HepG2 (cell line): ENCODE measurements around the gene MBTPS1. TPM values are rescaled to one million over a fixed set of nuclear protein-coding genes. Genes with fewer than 3 reads are reported as not detected.

Experiments used
- ATAC-seq: fragments of 200-7000 bp; cut with Tn5 transposase; 3 replicates; pipeline ENCODE4 v1.9.1; 2020; ENCODE audit warnings: mild to moderate bottlenecking, moderate library complexity
- BruUV-seq: library from RNA; stranded (reverse); fragments of 400-500 nt; replicated peaks from 2 replicates; lab custom pipeline; 2021; lab: Mats Ljungman, UMichigan
- CTCF ChIA-PET: fragments of 300-600 bp; formaldehyde crosslinking; extraction: SDS; loops from one replicate; lab custom pipeline; 2021; ENCODE audit warnings: low total read pairs, inconsistent platforms, low intra/inter-chr PET ratio; lab: Yijun Ruan, JAX
- POLR2A ChIA-PET: fragments of 350-600 bp; sonication (Branson Sonifier 250); formaldehyde crosslinking; loops from one replicate; lab custom pipeline; 2020; ENCODE audit warnings: antibody characterized with exemption, inconsistent platforms; lab: Yijun Ruan, JAX
- DNase-seq: peaks from one replicate; pipeline ENCODE4 v3.0.0-alpha.2; 2015; ENCODE audit warnings: low spot score
- FAIRE-seq: peaks from 3 replicates; lab custom pipeline; 2011; peaks lifted over from hg19 to GRCh38; lab: Jason Lieb, UNC
- H2AFZ ChIP-seq: one replicate; pipeline ENCODE4 v1.6.1; 2011; ENCODE audit warnings: low read length, inconsistent platforms
- H3K27ac ChIP-seq: fragments of 300-600 bp; 3 replicates; pipeline ENCODE4 v1.8.0; 2011; ENCODE audit warnings: mixed run types, mild to moderate bottlenecking, mixed read lengths, low read length, inconsistent platforms; ENCODE audit not compliant: insufficient read depth; ENCODE audit errors: extremely low read length
- H3K27me3 ChIP-seq, 2 experiments: fragments of 200-600 bp in 1 of 2; 2 replicates in 1 of 2; 3 replicates in 1 of 2; pipeline versions ENCODE4 v1.6.0 to v1.8.0; 2011; ENCODE audit warnings: low read length in 2 of 2, mild to moderate bottlenecking in 2 of 2, moderate library complexity in 2 of 2, inconsistent platforms in 1 of 2; ENCODE audit not compliant: insufficient read depth in 2 of 2, control insufficient read depth in 1 of 2
- H3K36me3 ChIP-seq, 2 experiments: fragments of 200-600 bp in 1 of 2; replicated peaks in 1 of 2; 2 replicates in 1 of 2; 3 replicates in 1 of 2; pipeline versions ENCODE4 v1.5.1 to v1.8.0; 2011; ENCODE audit warnings: low read length in 2 of 2, inconsistent platforms in 1 of 2; ENCODE audit not compliant: insufficient read depth in 2 of 2, control insufficient read depth in 1 of 2
- H3K4me1 ChIP-seq: 2 replicates; pipeline ENCODE4 v1.5.1; 2012; ENCODE audit warnings: low read length, inconsistent platforms; ENCODE audit not compliant: insufficient read depth
- H3K4me2 ChIP-seq: 2 replicates; pipeline ENCODE4 v1.6.0; 2011; ENCODE audit warnings: low read depth, low read length, inconsistent platforms
- H3K4me3 ChIP-seq, 3 experiments: fragments of 200-600 bp in 1 of 3; sonication (generic), shearing (Covaris generic) in 1 of 3; replicated peaks in 1 of 3; 2 replicates each; pipeline ENCODE4 v1.5.1; 2011 to 2016; ENCODE audit warnings: low read length in 3 of 3, inconsistent platforms in 2 of 3, low read depth in 2 of 3, mild to moderate bottlenecking in 2 of 3, control low read depth in 1 of 3, mixed read lengths in 1 of 3; ENCODE audit not compliant: insufficient read depth in 1 of 3
- H3K79me2 ChIP-seq: one replicate; pipeline ENCODE4 v1.6.1; 2011; ENCODE audit warnings: low read length, inconsistent platforms; ENCODE audit not compliant: insufficient read depth
- H3K9ac ChIP-seq: 2 replicates; pipeline ENCODE4 v1.6.0; 2011; ENCODE audit warnings: mild to moderate bottlenecking, low read depth, low read length, inconsistent platforms; ENCODE audit not compliant: insufficient read depth
- H3K9me3 ChIP-seq: 2 replicates; pipeline ENCODE4 v1.5.1; 2012; ENCODE audit warnings: mild to moderate bottlenecking, low read length
- H4K20me1 ChIP-seq: 2 replicates; pipeline ENCODE4 v1.6.0; 2011; ENCODE audit warnings: inconsistent platforms, mild to moderate bottlenecking, low read length, moderate library complexity; ENCODE audit not compliant: insufficient read depth
- DNMT3B ChIP-seq: conservative IDR thresholded peaks from 2 replicates; pipeline ENCODE4 v1.6.1; 2016; ENCODE audit warnings: missing biosample characterization, control low read depth
- KLF11 ChIP-seq: IDR thresholded peaks from 2 replicates; pipeline ENCODE4 v1.6.1; 2016; ENCODE audit warnings: missing compliant biosample characterization
- PTBP1 ChIP-seq: fragments of 200-400 bp; formaldehyde crosslinking; IDR thresholded peaks from 2 replicates; pipeline ENCODE4 v1.6.1; 2018; ENCODE audit warnings: low read length, low read depth; ENCODE audit not compliant: poor library complexity, severe bottlenecking
- SAFB2 ChIP-seq: sonication (generic); formaldehyde crosslinking; IDR thresholded peaks from 2 replicates; pipeline ENCODE4 v1.5.1; 2020; ENCODE audit warnings: missing genetic modification reagents, low read depth, mild to moderate bottlenecking, borderline replicate concordance
- STAG1 ChIP-seq: sonication (generic); formaldehyde crosslinking; IDR thresholded peaks from 2 replicates; pipeline ENCODE4 v1.4.0; 2020; ENCODE audit warnings: missing genetic modification reagents
- ZNF143 ChIP-seq: sonication (generic); formaldehyde crosslinking; IDR thresholded peaks from 2 replicates; pipeline ENCODE4 v1.4.0; 2020; ENCODE audit warnings: missing genetic modification reagents
- ZNF207 ChIP-seq: fragments of 450-650 bp; IDR thresholded peaks from 2 replicates; pipeline ENCODE4 v1.6.1; 2016; ENCODE audit warnings: antibody characterized with exemption, borderline replicate concordance
- ZNF317 ChIP-seq: sonication (generic); formaldehyde crosslinking; IDR thresholded peaks from 2 replicates; pipeline ENCODE4 v1.5.0; 2020; ENCODE audit warnings: mild to moderate bottlenecking, missing genetic modification reagents
- ZNF329 ChIP-seq: sonication (generic); formaldehyde crosslinking; IDR thresholded peaks from 2 replicates; pipeline ENCODE4 v1.9.0; 2021; ENCODE audit warnings: low read depth, mild to moderate bottlenecking, missing genetic modification reagents
- ZNF350 ChIP-seq: sonication (generic); formaldehyde crosslinking; IDR thresholded peaks from 2 replicates; pipeline ENCODE4 v1.4.0; 2020; ENCODE audit warnings: mild to moderate bottlenecking, low read depth, missing genetic modification reagents, borderline replicate concordance
- ZNF484 ChIP-seq: sonication (generic); formaldehyde crosslinking; IDR thresholded peaks from 2 replicates; pipeline ENCODE4 v1.5.1; 2020; ENCODE audit warnings: mild to moderate bottlenecking, low read depth, missing genetic modification reagents, borderline replicate concordance
- ZNF503 ChIP-seq: sonication (generic); formaldehyde crosslinking; IDR thresholded peaks from 2 replicates; pipeline ENCODE4 v1.4.0; 2020; ENCODE audit warnings: missing genetic modification reagents
- WGBS: methylation state at CpG from one replicate; pipeline ENCODE4 v1.1.6; 2017; ENCODE audit warnings: low lambda C conversion rate; 5-methylcytosine and 5-hydroxymethylcytosine counted together
- in situ Hi-C: cut with HindIII; loops from 2 replicates; pipeline ENCODE4 v1.10.0; 2017; ENCODE audit warnings: low pct_unique_long_range_greater_than_20kb; ENCODE audit not compliant: extremely low pct_ligation_motif_present
- intact Hi-C: fragments of 100-400 bp; cut with micrococcal nuclease; formaldehyde crosslinking; loops from one replicate; pipeline ENCODE4 v1.10.0; 2022; ENCODE audit not compliant: unreplicated experiment
- polyA plus RNA-seq, 8 experiments: library from polyadenylated mRNA; depleted of rRNA in 3 of 8; stranded (reverse) in 7 of 8; unstranded in 1 of 8; fragments of >200 nt; fragmentation: Illumina TruSeq in 4 of 8; extraction: Trizol in 4 of 8; gene quantifications; 2 replicates each; pipeline versions ENCODE4 v1.2.1 to v1.2.3, GENCODE V29; 2011 to 2016; ENCODE audit warnings: low read depth in 4 of 8, missing spikeins in 1 of 8, mixed read lengths in 1 of 8; ENCODE audit not compliant: insufficient read depth in 1 of 8
- total RNA-seq, 5 experiments: library from RNA; depleted of rRNA; stranded (reverse); fragments of >200 nt; fragmentation: Illumina TruSeq; extraction: Trizol; gene quantifications; 2 replicates each; pipeline ENCODE4 v1.2.3, GENCODE V29; 2016; ENCODE audit warnings: low read depth in 1 of 5
- TF ChIP-seq, protein P1 (sequence below): sonication (generic); formaldehyde crosslinking; IDR thresholded peaks from 2 replicates; pipeline ENCODE4 v1.8.1; 2023; ENCODE audit warnings: missing genetic modification reagents, mild to moderate bottlenecking, borderline replicate concordance
- TF ChIP-seq, protein P2 (sequence below), 2 experiments: sonication (generic) in 1 of 2; formaldehyde crosslinking in 1 of 2; IDR thresholded peaks; 2 replicates each; pipeline versions ENCODE4 v1.4.0 to v1.6.1; 2016 to 2020; ENCODE audit warnings: borderline replicate concordance in 1 of 2, low read depth in 1 of 2, mild to moderate bottlenecking in 1 of 2, missing genetic modification reagents in 1 of 2
- TF ChIP-seq, protein P3 (sequence below): sonication (generic); formaldehyde crosslinking; IDR thresholded peaks from 2 replicates; pipeline ENCODE4 v1.8.1; 2023; ENCODE audit warnings: mild to moderate bottlenecking, missing genetic modification reagents

Gene MBTPS1
- total and polyA plus RNA-seq, 2 of the 13 experiments (the other 11 are each of a cell fraction or from before 2014, with no cell fraction given) = 56.7 to 91.3 TPM

DNA sequence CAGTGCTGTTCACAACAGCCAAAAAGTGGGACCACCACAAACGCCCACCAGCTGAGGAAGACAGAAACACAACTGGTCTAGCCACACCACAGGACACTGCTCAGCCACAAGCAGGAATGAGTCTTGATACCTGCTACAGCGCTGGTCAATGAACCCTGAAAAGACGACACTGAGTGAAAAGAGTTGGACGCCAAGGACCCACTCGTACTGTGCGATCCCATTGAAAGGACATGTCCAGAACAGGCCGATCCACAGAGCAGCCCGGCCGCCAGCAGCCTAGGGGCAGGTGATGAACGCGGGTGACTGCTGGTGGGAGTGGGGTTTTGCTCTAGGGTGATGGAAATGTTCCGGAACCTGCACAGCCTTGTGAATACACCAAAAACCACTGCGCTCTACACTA, 63.5 kb downstream of the MBTPS1 start:
- CTCF ChIA-PET = no interaction called here
- DNase-seq (no peak), FAIRE-seq (no peak), ATAC-seq (no peak)
- POLR2A ChIA-PET = no interaction called here
- no peak overlapping the region for H3K4me2 ChIP-seq
- no peaks in the 10 kb centered on the region for H3K79me2 ChIP-seq
- H3K36me3 ChIP-seq = peaks cover 36 to 54% of the 10 kb centered on the region in 2 experiments
- no peaks in the 10 kb centered on the region; the same call in 1 of the 2 replicates for H4K20me1 ChIP-seq
- no peaks in the 10 kb centered on the region for H3K9me3 ChIP-seq
- no peaks in the 10 kb centered on the region for H3K27me3 ChIP-seq
- H3K4me1 ChIP-seq = peaks cover 11% of the 10 kb centered on the region
- in situ Hi-C loops (no loop called here), intact Hi-C loops (no loop called here)
- WGBS = 96% methylated on average over 13 of the region's 13 CpGs
- no TSS peak for BruUV-seq
- no peak overlapping the region for H3K4me3 ChIP-seq
- no peak overlapping the region for H3K27ac ChIP-seq
- TF ChIP-seq PTBP1 (no peak), KLF11 (CRISPR knock-in tag) (no peak), ZNF484 (no peak), ZNF143 (CRISPR knock-in tag) (no peak), ZNF207 (no peak), SAFB2 (CRISPR knock-in tag) (no peak), ZNF329 (CRISPR knock-in tag) (no peak), ZNF317 (no peak), STAG1 (CRISPR knock-in tag) (no peak), ZNF503 (CRISPR knock-in tag) (no peak), DNMT3B (no peak), ZNF350 (no peak)
- TF ChIP-seq, protein P1, sequence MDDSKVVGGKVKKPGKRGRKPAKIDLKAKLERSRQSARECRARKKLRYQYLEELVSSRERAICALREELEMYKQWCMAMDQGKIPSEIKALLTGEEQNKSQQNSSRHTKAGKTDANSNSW (CRISPR knock-in tag) = no peak
- TF ChIP-seq, protein P2, sequence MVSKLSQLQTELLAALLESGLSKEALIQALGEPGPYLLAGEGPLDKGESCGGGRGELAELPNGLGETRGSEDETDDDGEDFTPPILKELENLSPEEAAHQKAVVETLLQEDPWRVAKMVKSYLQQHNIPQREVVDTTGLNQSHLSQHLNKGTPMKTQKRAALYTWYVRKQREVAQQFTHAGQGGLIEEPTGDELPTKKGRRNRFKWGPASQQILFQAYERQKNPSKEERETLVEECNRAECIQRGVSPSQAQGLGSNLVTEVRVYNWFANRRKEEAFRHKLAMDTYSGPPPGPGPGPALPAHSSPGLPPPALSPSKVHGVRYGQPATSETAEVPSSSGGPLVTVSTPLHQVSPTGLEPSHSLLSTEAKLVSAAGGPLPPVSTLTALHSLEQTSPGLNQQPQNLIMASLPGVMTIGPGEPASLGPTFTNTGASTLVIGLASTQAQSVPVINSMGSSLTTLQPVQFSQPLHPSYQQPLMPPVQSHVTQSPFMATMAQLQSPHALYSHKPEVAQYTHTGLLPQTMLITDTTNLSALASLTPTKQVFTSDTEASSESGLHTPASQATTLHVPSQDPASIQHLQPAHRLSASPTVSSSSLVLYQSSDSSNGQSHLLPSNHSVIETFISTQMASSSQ (IDR thresholded peaks at IDR 0.05; ENCODE audit: low read depth) = no peak
- TF ChIP-seq, protein P2 (CRISPR knock-in tag; IDR thresholded peaks at IDR 0.05; ENCODE audit: borderline replicate concordance) = no peak
- TF ChIP-seq, protein P3, sequence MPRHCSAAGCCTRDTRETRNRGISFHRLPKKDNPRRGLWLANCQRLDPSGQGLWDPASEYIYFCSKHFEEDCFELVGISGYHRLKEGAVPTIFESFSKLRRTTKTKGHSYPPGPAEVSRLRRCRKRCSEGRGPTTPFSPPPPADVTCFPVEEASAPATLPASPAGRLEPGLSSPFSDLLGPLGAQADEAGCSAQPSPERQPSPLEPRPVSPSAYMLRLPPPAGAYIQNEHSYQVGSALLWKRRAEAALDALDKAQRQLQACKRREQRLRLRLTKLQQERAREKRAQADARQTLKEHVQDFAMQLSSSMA (CRISPR knock-in tag) = no peak
- H3K9ac ChIP-seq = no peak overlapping the region
- no peak overlapping the region for H2AFZ ChIP-seq
